Measurements from ENCODE around the gene LSP1. TPM values are rescaled to one million over a fixed set of nuclear protein-coding genes. Genes with fewer than 3 reads are reported as not detected.

LSP1 gene
- total and polyA plus RNA-seq, 4 donors = 5.0 to 7.7 (median 5.7) TPM

GRCh38 chr11:1906611-1907423 lies 53.9 kb downstream of the LSP1 start:
- no peaks in the 10 kb centered on the region for H3K9me3 ChIP-seq (ENCODE audit: control insufficient read depth in 4 of 4, low read length in 3 of 4)
- WGBS = 81% methylated on average over 14 of the region's 14 CpGs
- H3K36me3 ChIP-seq (ENCODE audit: control insufficient read depth in 4 of 4, insufficient read depth in 3 of 4, low read depth in 1 of 4, low read length in 3 of 4) = no peaks in the 10 kb centered on the region
- no peak overlapping the region for H3K4me3 ChIP-seq (ENCODE audit: low read depth in 1 of 3, low read length in 3 of 3)
- DNase-seq (ENCODE audit: low spot score) = no peak
- peaks cover 0 to 2% (median 1%) of the 10 kb centered on the region in 4 donors for H3K4me1 ChIP-seq (ENCODE audit: control insufficient read depth in 4 of 4, insufficient read depth in 4 of 4, low read length in 3 of 4)
- H3K27me3 ChIP-seq (ENCODE audit: control insufficient read depth in 4 of 4, insufficient read depth in 4 of 4, low read length in 3 of 4) = no peaks in the 10 kb centered on the region
- H3K27ac ChIP-seq (ENCODE audit: low read depth in 1 of 2, low read length in 2 of 2) = no peak overlapping the region
- no peak for TF ChIP-seq REST (IDR thresholded peaks at IDR 0.05)
- no peak for TF ChIP-seq HNF4G (IDR thresholded peaks at IDR 0.05)
- no peak overlapping the region for H3K9ac ChIP-seq (ENCODE audit: low read depth in 1 of 2, low read length in 2 of 2)

GRCh38 chr11:1908618-1909017 lies 55.7 kb downstream of the LSP1 start:
- no peak for DNase-seq (ENCODE audit: low spot score)

GRCh38 chr11:1909524-1909923 lies 56.6 kb downstream of the LSP1 start:
- H3K27me3 ChIP-seq (ENCODE audit: control insufficient read depth in 4 of 4, insufficient read depth in 4 of 4, low read length in 3 of 4) = no peaks in the 10 kb centered on the region
- H3K9me3 ChIP-seq (ENCODE audit: control insufficient read depth in 4 of 4, low read length in 3 of 4) = no peaks in the 10 kb centered on the region
- WGBS = 88% methylated on average over 7 of the region's 7 CpGs
- no peak for DNase-seq (ENCODE audit: low spot score)
- H3K27ac ChIP-seq (ENCODE audit: low read depth in 1 of 2, low read length in 2 of 2) = no peak overlapping the region
- H3K4me3 ChIP-seq (ENCODE audit: low read depth in 1 of 3, low read length in 3 of 3) = no peak overlapping the region
- no peaks in the 10 kb centered on the region for H3K36me3 ChIP-seq (ENCODE audit: control insufficient read depth in 4 of 4, insufficient read depth in 3 of 4, low read depth in 1 of 4, low read length in 3 of 4)
- no peaks in the 10 kb centered on the region for H3K4me1 ChIP-seq (ENCODE audit: control insufficient read depth in 4 of 4, insufficient read depth in 4 of 4, low read length in 3 of 4)
- no peak overlapping the region for H3K9ac ChIP-seq (ENCODE audit: low read depth in 1 of 2, low read length in 2 of 2)
- TF ChIP-seq FOXA1 (IDR thresholded peaks at IDR 0.05) = no peak
- TF ChIP-seq JUND (IDR thresholded peaks at IDR 0.05) = no peak
- no peak for TF ChIP-seq REST (IDR thresholded peaks at IDR 0.05)
- TF ChIP-seq SP1 (IDR thresholded peaks at IDR 0.05) = no peak
- TF ChIP-seq MAX (IDR thresholded peaks at IDR 0.05) = no peak
- TF ChIP-seq, protein P1, sequence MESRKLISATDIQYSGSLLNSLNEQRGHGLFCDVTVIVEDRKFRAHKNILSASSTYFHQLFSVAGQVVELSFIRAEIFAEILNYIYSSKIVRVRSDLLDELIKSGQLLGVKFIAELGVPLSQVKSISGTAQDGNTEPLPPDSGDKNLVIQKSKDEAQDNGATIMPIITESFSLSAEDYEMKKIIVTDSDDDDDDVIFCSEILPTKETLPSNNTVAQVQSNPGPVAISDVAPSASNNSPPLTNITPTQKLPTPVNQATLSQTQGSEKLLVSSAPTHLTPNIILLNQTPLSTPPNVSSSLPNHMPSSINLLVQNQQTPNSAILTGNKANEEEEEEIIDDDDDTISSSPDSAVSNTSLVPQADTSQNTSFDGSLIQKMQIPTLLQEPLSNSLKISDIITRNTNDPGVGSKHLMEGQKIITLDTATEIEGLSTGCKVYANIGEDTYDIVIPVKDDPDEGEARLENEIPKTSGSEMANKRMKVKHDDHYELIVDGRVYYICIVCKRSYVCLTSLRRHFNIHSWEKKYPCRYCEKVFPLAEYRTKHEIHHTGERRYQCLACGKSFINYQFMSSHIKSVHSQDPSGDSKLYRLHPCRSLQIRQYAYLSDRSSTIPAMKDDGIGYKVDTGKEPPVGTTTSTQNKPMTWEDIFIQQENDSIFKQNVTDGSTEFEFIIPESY (IDR thresholded peaks at IDR 0.05) = no peak
- TF ChIP-seq EGR1 (IDR thresholded peaks at IDR 0.05; ENCODE audit: low read depth in 2 of 2) = no peak
- no peak for TF ChIP-seq FOXA2 (IDR thresholded peaks at IDR 0.05)

More at GRCh38 chr11:1908618-1909017, 55.7 kb downstream of the LSP1 start:
- 65% methylated on average over 9 of the region's 9 CpGs for WGBS
- no peak for TF ChIP-seq ATF3 (IDR thresholded peaks at IDR 0.05)
- TF ChIP-seq, protein P1 (IDR thresholded peaks at IDR 0.05) = no peak
- TF ChIP-seq FOXA2 (IDR thresholded peaks at IDR 0.05) = no peak
- TF ChIP-seq MAX (IDR thresholded peaks at IDR 0.05) = no peak
- Histone ChIP-seq H3K27me3 (ENCODE audit: control insufficient read depth in 4 of 4, insufficient read depth in 4 of 4, low read length in 3 of 4) (no peaks in the 10 kb centered on the region), H3K4me3 (ENCODE audit: low read depth in 1 of 3, low read length in 3 of 3) (no peak overlapping the region), H3K9me3 (ENCODE audit: control insufficient read depth in 4 of 4, low read length in 3 of 4) (no peaks in the 10 kb centered on the region), H3K4me1 (ENCODE audit: control insufficient read depth in 4 of 4, insufficient read depth in 4 of 4, low read length in 3 of 4) (peaks cover 0 to 2% (median 1%) of the 10 kb centered on the region in 4 donors), H3K9ac (ENCODE audit: low read depth in 1 of 2, low read length in 2 of 2) (no peak overlapping the region), H3K36me3 (ENCODE audit: control insufficient read depth in 4 of 4, insufficient read depth in 3 of 4, low read depth in 1 of 4, low read length in 3 of 4) (no peaks in the 10 kb centered on the region), H3K27ac (ENCODE audit: low read depth in 1 of 2, low read length in 2 of 2) (no peak overlapping the region)

Data from liver (tissue), 9 donors.